8988T (cell line): ENCODE data around the gene STX12.
"Not testable (repeated sequence)": the region's sequence is repeated elsewhere in the genome, so short reads cannot be mapped to it uniquely, and the experiment has no call there.

Source experiments
- DNase-seq: peaks from one replicate; pipeline ENCODE4 v3.0.0; 2011

Gene STX12

GRCh38 chr1:27772932-27773825 is at the start of gene STX12:
TSS of gene STX12 (plus strand) at chr1:27773219. CDS start at chr1:27773308, 89 bp downstream.
- peak; percentile 75 for DNase-seq

GRCh38 chr1:27724961-27725373 is 48.1 kb upstream of the STX12 start:
- no peak for DNase-seq

GRCh38 chr1:27725374-27726172 is 47.4 kb upstream of the STX12 start, which contains the start of gene FAM76A:
TSS of gene FAM76A (plus strand) at chr1:27725961. CDS start at chr1:27726081, 120 bp downstream.
- DNase-seq = peak; percentile 83

- peak; percentile 43 for DNase-seq
Measured at GRCh38 chr1:27726173-27727044, 46.6 kb upstream of the STX12 start.

GRCh38 chr1:27727126-27727525 is 45.9 kb upstream of the STX12 start:
- DNase-seq = no peak

GRCh38 chr1:27736252-27736651 is 36.8 kb upstream of the STX12 start:
- DNase-seq = no peak

- no peak for DNase-seq
Measured at GRCh38 chr1:27741121-27741520, 31.9 kb upstream of the STX12 start.

- DNase-seq = no peak
Measured at GRCh38 chr1:27744556-27744955, 28.5 kb upstream of the STX12 start.

- DNase-seq = no peak
Measured at GRCh38 chr1:27745466-27745865, 27.6 kb upstream of the STX12 start.

- no peak for DNase-seq
Measured at GRCh38 chr1:27752360-27752759, 20.7 kb upstream of the STX12 start.

- no peak for DNase-seq
Measured at GRCh38 chr1:27755286-27755685, 17.7 kb upstream of the STX12 start.

GRCh38 chr1:27755865-27756264 is 17.2 kb upstream of the STX12 start:
- no peak for DNase-seq

- no peak for DNase-seq
Measured at GRCh38 chr1:27759236-27759635, 13.8 kb upstream of the STX12 start.

- DNase-seq = no peak
Measured at GRCh38 chr1:27760426-27760825, 12.6 kb upstream of the STX12 start.

GRCh38 chr1:27762033-27762432 is 11.0 kb upstream of the STX12 start:
- no peak for DNase-seq

GRCh38 chr1:27763358-27763757 is 9.7 kb upstream of the STX12 start:
- no peak for DNase-seq

- no peak for DNase-seq
Measured at GRCh38 chr1:27770293-27770830, 2.7 kb upstream of the STX12 start.

- DNase-seq = no peak
Measured at GRCh38 chr1:27772036-27772931, 735 bp upstream of the STX12 start.

- no peak for DNase-seq
Measured at GRCh38 chr1:27773826-27774445, 917 bp downstream of the STX12 start.

GRCh38 chr1:27774654-27775053 is 1.6 kb downstream of the STX12 start:
- no peak for DNase-seq

- DNase-seq = not testable (repeated sequence)
Measured at GRCh38 chr1:27775336-27775735, 2.3 kb downstream of the STX12 start.
